Measurements from ENCODE around the gene DPH3.

The DPH3 gene

DNA sequence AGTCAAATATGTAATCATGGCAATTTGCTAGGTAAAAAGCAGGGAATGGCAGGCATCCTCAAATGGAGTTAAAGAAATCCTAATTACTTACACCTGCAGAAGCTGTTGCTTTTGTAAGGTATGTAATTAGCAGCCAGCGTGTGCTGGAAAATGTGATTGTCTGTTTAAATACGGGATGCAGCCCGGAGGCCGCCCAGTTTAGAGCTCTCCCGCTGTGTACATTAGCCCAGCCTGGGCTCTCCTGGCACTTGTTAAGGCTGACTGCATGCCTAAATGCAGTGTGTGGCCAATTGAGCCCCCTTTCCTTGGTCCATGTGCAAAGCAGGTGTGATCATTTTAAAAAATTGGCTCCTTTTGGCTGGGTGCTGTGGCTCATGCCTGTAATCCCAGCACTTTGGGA lies 9.0 kb downstream of the DPH3 start:
- no peak overlapping the region for H3K4me3 ChIP-seq (ENCODE audit: low read length)
- no peak for TF ChIP-seq CTCF (conservative IDR thresholded peaks at IDR 0.05; ENCODE audit: low read depth, low read length)
- DNase-seq (ENCODE audit: low read depth) = no peak

- TF ChIP-seq CTCF (conservative IDR thresholded peaks at IDR 0.05; ENCODE audit: low read depth, low read length) = no peak
- H3K4me3 ChIP-seq (ENCODE audit: low read length) = no peak overlapping the region
- no peak for DNase-seq (ENCODE audit: low read depth)
These were observed 9.4 kb downstream of the DPH3 start for GRCh38 chr3:16255326-16255725.

GRCh38 chr3:16254916-16255315 lies 9.8 kb downstream of the DPH3 start:
- H3K4me3 ChIP-seq (ENCODE audit: low read length) = no peak overlapping the region
- no peak for TF ChIP-seq CTCF (conservative IDR thresholded peaks at IDR 0.05; ENCODE audit: low read depth, low read length)
- no peak for DNase-seq (ENCODE audit: low read depth)

DNA sequence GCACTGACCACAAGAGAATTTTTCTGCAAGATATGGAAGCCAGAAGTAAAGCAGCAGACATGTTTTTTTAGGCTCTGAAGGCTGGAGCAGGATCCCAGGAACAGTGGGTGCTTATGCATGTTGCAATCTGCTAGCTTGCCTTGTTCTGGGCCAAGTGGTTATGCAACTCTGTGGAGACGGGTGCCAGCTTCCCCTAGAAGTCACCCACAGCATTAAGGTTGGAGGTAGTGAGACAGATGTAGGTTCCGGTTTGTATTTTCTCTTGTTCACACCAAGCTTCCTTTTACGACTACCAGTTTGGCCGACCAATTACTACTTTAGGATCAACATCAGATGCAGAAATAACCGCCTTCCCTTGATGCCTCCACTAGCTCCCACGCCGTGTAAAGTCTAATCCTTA lies 11.1 kb downstream of the DPH3 start:
- TF ChIP-seq CTCF (conservative IDR thresholded peaks at IDR 0.05; ENCODE audit: low read depth, low read length) = no peak
- no peak overlapping the region for H3K4me3 ChIP-seq (ENCODE audit: low read length)
- DNase-seq (ENCODE audit: low read depth) = no peak

GRCh38 chr3:16252988-16253387 lies 11.8 kb downstream of the DPH3 start:
- DNase-seq (ENCODE audit: low read depth) = no peak
- H3K4me3 ChIP-seq (ENCODE audit: low read length) = no peak overlapping the region
- TF ChIP-seq CTCF (conservative IDR thresholded peaks at IDR 0.05; ENCODE audit: low read depth, low read length) = no peak

GRCh38 chr3:16252243-16252978 lies 12.3 kb downstream of the DPH3 start:
- no peak for TF ChIP-seq CTCF (conservative IDR thresholded peaks at IDR 0.05; ENCODE audit: low read depth, low read length)
- H3K4me3 ChIP-seq (ENCODE audit: low read length) = no peak overlapping the region
- DNase-seq (ENCODE audit: low read depth) = no peak

DNA sequence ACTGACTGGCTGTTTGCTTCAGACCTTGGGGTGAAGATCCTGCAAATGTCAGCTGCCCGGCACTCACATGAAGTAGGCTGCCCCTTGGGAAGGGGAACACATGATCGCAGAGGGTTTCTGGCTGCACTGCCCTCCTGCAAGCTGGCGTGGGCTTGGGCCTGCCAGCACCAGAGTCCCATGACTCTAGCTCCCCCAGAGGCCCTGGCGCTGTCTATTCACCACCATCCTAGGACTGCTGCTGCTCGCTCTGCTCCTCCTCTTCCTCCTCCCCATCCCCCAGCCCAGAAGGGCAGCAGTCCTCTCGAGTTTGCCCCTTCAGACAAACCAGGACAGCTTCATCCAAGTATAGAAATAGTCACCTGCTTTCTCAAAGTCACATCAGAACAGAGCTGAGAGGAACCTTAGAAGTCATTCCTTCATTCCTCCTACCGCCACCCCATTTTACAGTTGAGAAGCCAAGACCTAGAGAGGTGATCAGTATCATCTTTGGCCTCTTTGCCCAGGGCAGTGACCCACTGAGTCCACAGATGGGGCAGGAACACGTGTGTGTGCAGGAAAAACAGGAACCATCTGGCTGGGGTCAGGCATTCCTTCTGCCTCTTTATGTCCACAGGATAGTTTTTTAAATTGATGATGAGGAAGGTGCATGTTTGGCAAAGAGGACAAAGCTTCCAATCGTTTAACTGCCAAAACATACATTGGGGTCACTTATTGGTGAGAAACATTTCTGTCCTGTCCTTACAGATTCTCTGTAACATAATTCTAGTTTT lies 13.2 kb downstream of the DPH3 start:
- H3K4me3 ChIP-seq (ENCODE audit: low read length) = no peak overlapping the region
- TF ChIP-seq CTCF (conservative IDR thresholded peaks at IDR 0.05; ENCODE audit: low read depth, low read length) = no peak
- no peak for DNase-seq (ENCODE audit: low read depth)
